KMS-11 (cell line): ENCODE measurements around the gene LRRC37B.
"Not testable (repeated sequence)": the region's sequence is repeated elsewhere in the genome, so short reads cannot be mapped to it uniquely, and the experiment has no call there.

Experiments
- H2AFZ ChIP-seq: fragments of 200-600 bp; sonication (generic); 2 replicates; pipeline ENCODE4 v1.6.1; 2016; ENCODE audit warnings: antibody characterized with exemption, mixed run types, low read depth
- H3K27ac ChIP-seq: fragments of 200-600 bp; sonication (generic); 2 replicates; pipeline ENCODE4 v1.6.1; 2016; ENCODE audit warnings: mild to moderate bottlenecking, mixed run types
- H3K27me3 ChIP-seq: fragments of 200-600 bp; sonication (generic); 2 replicates; pipeline ENCODE4 v1.6.1; 2017; ENCODE audit warnings: mild to moderate bottlenecking, low read depth, mixed run types, moderate library complexity; ENCODE audit not compliant: insufficient read depth
- H3K36me3 ChIP-seq: fragments of 200-600 bp; sonication (generic); 2 replicates; pipeline ENCODE4 v1.6.1; 2017; ENCODE audit warnings: mild to moderate bottlenecking, mixed run types; ENCODE audit not compliant: insufficient read depth
- H3K4me1 ChIP-seq: fragments of 200-600 bp; sonication (generic); 2 replicates; pipeline ENCODE4 v1.6.1; 2016; ENCODE audit warnings: mild to moderate bottlenecking, low read depth, mixed run types; ENCODE audit not compliant: poor library complexity, severe bottlenecking
- H3K4me2 ChIP-seq: fragments of 200-600 bp; sonication (generic); 2 replicates; pipeline ENCODE4 v1.7.0; 2016; ENCODE audit warnings: mild to moderate bottlenecking, mixed run types
- H3K4me3 ChIP-seq: fragments of 200-600 bp; sonication (generic); IDR thresholded peaks from 2 replicates; pipeline ENCODE4 v1.6.1; 2017; ENCODE audit warnings: low read depth, low read length, mixed read lengths; ENCODE audit not compliant: insufficient read depth
- H3K79me2 ChIP-seq: fragments of 200-600 bp; sonication (generic); 2 replicates; pipeline ENCODE4 v1.6.1; 2016; ENCODE audit warnings: low read depth, mixed run types; ENCODE audit not compliant: insufficient read depth
- H3K9ac ChIP-seq: fragments of 200-600 bp; sonication (generic); 2 replicates; pipeline ENCODE4 v1.6.1; 2016; ENCODE audit warnings: mild to moderate bottlenecking, mixed run types
- H4K20me1 ChIP-seq: fragments of 200-600 bp; sonication (generic); 2 replicates; pipeline ENCODE4 v1.6.1; 2016; ENCODE audit warnings: mild to moderate bottlenecking, mixed run types; ENCODE audit not compliant: insufficient read depth
- CTCF ChIP-seq: fragments of 200-600 bp; sonication (generic); conservative IDR thresholded peaks from 2 replicates; pipeline ENCODE4 v1.6.1; 2017; ENCODE audit warnings: low read depth, mild to moderate bottlenecking, antibody characterized with exemption, low read length, moderate library complexity, mixed read lengths

LRRC37B gene

DNA sequence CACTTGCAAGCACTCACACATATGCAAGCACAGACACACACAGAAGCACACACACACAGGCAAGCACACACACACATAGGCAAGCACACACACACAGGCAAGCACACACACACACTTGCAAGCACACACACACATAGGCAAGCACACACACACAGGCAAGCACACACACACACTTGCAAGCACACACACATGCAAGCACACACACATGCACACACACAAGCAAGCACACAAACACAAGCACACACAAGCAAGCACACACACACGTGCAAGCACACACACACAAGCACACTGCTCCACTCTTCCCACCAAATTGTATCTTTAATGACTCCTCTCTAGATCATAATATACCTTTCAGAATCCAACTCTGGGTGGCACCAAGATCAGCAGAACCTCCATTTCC, 84.9 kb downstream of the LRRC37B start:
- H2AFZ ChIP-seq, H3K36me3 ChIP-seq, H3K79me2 ChIP-seq, H3K27ac ChIP-seq, H4K20me1 ChIP-seq, H3K9ac ChIP-seq, H3K27me3 ChIP-seq, H3K4me2 ChIP-seq, H3K4me1 ChIP-seq, H3K4me3 ChIP-seq: not testable (repeated sequence)

GRCh38 chr17:32099686-32100085, 92.5 kb downstream of the LRRC37B start:
- Histone ChIP-seq H3K36me3 (no peaks in the 10 kb centered on the region), H2AFZ (no peak overlapping the region), H4K20me1 (no peaks in the 10 kb centered on the region), H3K4me2 (no peak overlapping the region), H3K27me3 (no peaks in the 10 kb centered on the region), H3K79me2 (no peaks in the 10 kb centered on the region), H3K4me1 (no peaks in the 10 kb centered on the region), H3K9ac (no peak overlapping the region), H3K27ac (no peak overlapping the region), H3K4me3 (no peak overlapping the region)
- no peak for TF ChIP-seq CTCF

DNA sequence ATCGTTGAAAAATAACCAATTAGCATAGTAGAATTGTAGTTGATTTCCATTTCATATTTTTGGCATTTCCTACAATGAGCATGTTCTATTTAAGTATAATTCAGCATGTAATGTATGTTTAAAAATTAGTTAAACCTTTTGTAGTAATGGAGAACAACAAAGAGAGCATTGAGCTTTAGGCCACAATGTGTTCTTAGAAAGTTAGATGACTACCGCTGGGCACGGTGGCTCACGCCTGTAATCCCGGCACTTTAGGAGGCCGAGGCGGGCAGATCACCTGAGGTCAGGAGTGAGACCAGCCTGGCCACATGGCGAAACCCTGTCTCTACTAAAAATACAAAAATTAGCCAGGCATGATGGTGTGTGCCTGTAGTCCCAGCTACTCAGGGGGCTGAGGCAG, 93.1 kb downstream of the LRRC37B start:
- not testable (repeated sequence) for H4K20me1 ChIP-seq, H3K4me2 ChIP-seq, H3K9ac ChIP-seq, H3K36me3 ChIP-seq, H3K4me1 ChIP-seq, H3K27me3 ChIP-seq, H2AFZ ChIP-seq, H3K4me3 ChIP-seq, H3K79me2 ChIP-seq, H3K27ac ChIP-seq

DNA sequence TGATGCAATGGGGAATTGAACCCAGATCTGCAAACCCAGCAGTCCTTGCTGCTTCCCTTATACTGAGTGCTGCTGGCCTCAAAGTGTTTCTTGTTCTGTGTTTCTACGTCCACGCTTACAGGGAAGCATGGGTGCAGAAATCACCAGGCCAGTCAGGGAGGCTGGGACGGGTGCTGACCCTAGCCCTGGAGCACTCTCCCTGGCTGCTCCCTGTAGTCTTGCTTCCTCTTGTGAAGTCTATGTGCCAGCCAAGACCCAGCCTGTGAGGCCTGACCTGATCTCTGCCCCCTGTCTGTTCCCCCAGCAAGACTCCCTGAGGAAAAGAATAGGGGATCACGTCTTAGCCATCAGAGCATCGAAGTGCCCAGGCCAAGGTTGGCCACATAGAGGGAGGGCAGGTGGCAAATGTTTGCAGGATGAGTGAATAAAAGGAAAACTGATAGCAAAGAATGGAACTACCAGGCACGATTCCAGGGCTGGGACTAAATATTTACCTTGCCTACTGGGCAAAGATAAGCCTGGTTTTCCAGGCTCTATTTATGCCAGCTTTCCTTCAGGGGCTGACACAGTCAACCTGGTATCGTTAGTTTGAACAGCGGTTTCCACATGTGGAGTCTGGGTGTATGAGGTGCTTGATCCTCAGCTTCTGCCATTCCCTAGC, 93.9 kb downstream of the LRRC37B start:
- Histone ChIP-seq H2AFZ (no peak overlapping the region), H3K4me3 (no peak overlapping the region), H3K27ac (no peak overlapping the region), H3K9ac (no peak overlapping the region), H3K79me2 (no peaks in the 10 kb centered on the region), H3K27me3 (no peaks in the 10 kb centered on the region), H3K4me1 (no peaks in the 10 kb centered on the region), H3K36me3 (no peaks in the 10 kb centered on the region), H3K4me2 (no peak overlapping the region), H4K20me1 (no peaks in the 10 kb centered on the region)
- TF ChIP-seq CTCF, result no peak

GRCh38 chr17:32102172-32102571, 95.0 kb downstream of the LRRC37B start:
- TF ChIP-seq CTCF, result no peak
- H3K4me1 ChIP-seq, result no peaks in the 10 kb centered on the region
- no peaks in the 10 kb centered on the region for H3K79me2 ChIP-seq
- no peak overlapping the region for H2AFZ ChIP-seq
- H3K4me3 ChIP-seq, result no peak overlapping the region
- H3K36me3 ChIP-seq, result no peaks in the 10 kb centered on the region
- no peak overlapping the region for H3K9ac ChIP-seq
- no peak overlapping the region for H3K27ac ChIP-seq
- H3K27me3 ChIP-seq, result no peaks in the 10 kb centered on the region
- H4K20me1 ChIP-seq, result no peaks in the 10 kb centered on the region
- H3K4me2 ChIP-seq, result no peak overlapping the region
